HCT116 (cell line): Measurements from ENCODE around the gene PIAS4. TPM values are rescaled to one million over a fixed set of nuclear protein-coding genes. Genes with fewer than 3 reads are reported as not detected.

Source experiments
- ATAC-seq: fragments of 200-7000 bp; cut with Tn5 transposase; 2 replicates; pipeline ENCODE4 v1.9.1; 2020; ENCODE audit warnings: mild to moderate bottlenecking, moderate library complexity
- BruUV-seq: library from RNA; stranded (reverse); fragments of 400-500 nt; replicated peaks from 2 replicates; lab custom pipeline; 2021; lab: Mats Ljungman, UMichigan
- CTCF ChIA-PET: fragments of 300-600 bp; sonication (Branson Sonifier 250); formaldehyde crosslinking; loops from one replicate; lab custom pipeline; 2021; ENCODE audit warnings: antibody characterized with exemption; lab: Charles Lee
- POLR2A ChIA-PET: fragments of 300-600, 350-600 bp; sonication (Branson Sonifier 250); formaldehyde crosslinking; loops from one replicate; lab custom pipeline; 2021; ENCODE audit warnings: antibody characterized with exemption; lab: Charles Lee
- RAD21 ChIA-PET, 2 experiments: fragments of 300-600 bp; sonication (Branson Sonifier 250); formaldehyde crosslinking; loops; one replicate each; lab custom pipeline; 2023; ENCODE audit warnings: low total read pairs in 2 of 2; ENCODE audit not compliant: uncharacterized antibody in 2 of 2, unreplicated experiment in 2 of 2, low non-redundant PET in 1 of 2; lab: Charles Lee
- DNase-seq: peaks from one replicate; pipeline ENCODE4 v3.0.0-alpha.2; 2010; ENCODE audit warnings: low read depth, low spot score
- H2AFZ ChIP-seq: fragments of 200-600 bp; shearing (Covaris generic), sonication (generic); 2 replicates; pipeline ENCODE4 v1.6.1; 2017; ENCODE audit warnings: low read depth, mixed run types, mixed read lengths, antibody characterized with exemption, low read length; ENCODE audit not compliant: poor library complexity, severe bottlenecking
- H3K27ac ChIP-seq: 2 replicates; pipeline ENCODE4 v1.5.1; 2012; ENCODE audit warnings: low read depth, low read length
- H3K27me3 ChIP-seq: fragments of 200-600 bp; sonication (generic); 2 replicates; pipeline ENCODE4 v1.6.1; 2016; ENCODE audit warnings: mixed run types, low read length, mixed read lengths; ENCODE audit not compliant: insufficient read depth
- H3K36me3 ChIP-seq, 2 experiments: fragments of 200-500 bp in 1 of 2; fragments of 200-600 bp in 1 of 2; sonication (Bioruptor generic) in 1 of 2; sonication (generic) in 1 of 2; 2 replicates each; pipeline versions ENCODE4 v1.5.1 to v1.6.1; 2014 to 2016; ENCODE audit warnings: low read length in 2 of 2, inconsistent platforms in 1 of 2, mixed read lengths in 1 of 2, mixed run types in 1 of 2; ENCODE audit not compliant: insufficient read depth in 2 of 2, control insufficient read depth in 1 of 2
- H3K4me1 ChIP-seq, 2 experiments: fragments of 200-600 bp in 1 of 2; sonication (generic) in 1 of 2; 2 replicates each; pipeline versions ENCODE4 v1.5.1 to v1.6.1; 2012 to 2017; ENCODE audit warnings: low read length in 2 of 2, inconsistent platforms in 1 of 2, mild to moderate bottlenecking in 1 of 2, mixed read lengths in 1 of 2, mixed run types in 1 of 2, moderate library complexity in 1 of 2; ENCODE audit not compliant: insufficient read depth in 2 of 2, control insufficient read depth in 1 of 2
- H3K4me2 ChIP-seq: fragments of 200-600 bp; sonication (generic); 2 replicates; pipeline ENCODE4 v1.6.1; 2017; ENCODE audit warnings: mixed run types, low read length, mixed read lengths
- H3K4me3 ChIP-seq, 2 experiments: fragments of 200-600 bp in 1 of 2; sonication (generic) in 1 of 2; replicated peaks in 1 of 2; 2 replicates each; pipeline ENCODE4 v1.5.1; 2011 to 2016; ENCODE audit warnings: low read length in 2 of 2, control low read depth in 1 of 2, low read depth in 1 of 2, mild to moderate bottlenecking in 1 of 2, mixed read lengths in 1 of 2, mixed run types in 1 of 2
- H3K79me2 ChIP-seq: fragments of 200-600 bp; sonication (generic); 2 replicates; pipeline ENCODE4 v1.6.1; 2017; ENCODE audit warnings: mild to moderate bottlenecking, mixed run types, low read length, moderate library complexity, mixed read lengths; ENCODE audit not compliant: insufficient read depth
- H3K9ac ChIP-seq: fragments of 200-600 bp; sonication (generic); 2 replicates; pipeline ENCODE4 v1.6.1; 2016; ENCODE audit warnings: low read length, mixed read lengths
- H3K9me2 ChIP-seq: fragments of 200-600 bp; sonication (generic), shearing (Covaris generic); 2 replicates; pipeline ENCODE4 v1.6.1; 2017; ENCODE audit warnings: mixed run types, mild to moderate bottlenecking, moderate library complexity; ENCODE audit not compliant: insufficient read depth
- H3K9me3 ChIP-seq, 2 experiments: fragments of 200-500 bp in 1 of 2; fragments of 200-600 bp in 1 of 2; sonication (Bioruptor generic) in 1 of 2; sonication (generic) in 1 of 2; 2 replicates each; pipeline ENCODE4 v1.6.1; 2014 to 2017; ENCODE audit warnings: low read length in 2 of 2, mixed read lengths in 2 of 2, inconsistent platforms in 1 of 2, low read depth in 1 of 2, mild to moderate bottlenecking in 1 of 2, mixed run types in 1 of 2, moderate library complexity in 1 of 2; ENCODE audit not compliant: control insufficient read depth in 1 of 2, insufficient read depth in 1 of 2
- H4K20me1 ChIP-seq: fragments of 200-600 bp; sonication (generic), shearing (Covaris generic); 2 replicates; pipeline ENCODE4 v1.6.1; 2017; ENCODE audit warnings: mixed run types, mild to moderate bottlenecking, moderate library complexity; ENCODE audit not compliant: insufficient read depth
- ATF3 ChIP-seq: IDR thresholded peaks from 2 replicates; pipeline ENCODE4 v1.6.1; 2012
- CEBPB ChIP-seq: IDR thresholded peaks from 2 replicates; pipeline ENCODE4 v1.6.1; 2012; ENCODE audit warnings: low read depth
- CTCF ChIP-seq, 3 experiments: fragments of 200-600 bp in 1 of 3; sonication (generic) in 1 of 3; IDR thresholded peaks in 2 of 3; conservative IDR thresholded peaks in 1 of 3; 2 replicates each; pipeline ENCODE4 v1.5.1; 2012 to 2017; ENCODE audit warnings: low read depth in 2 of 3, low read length in 2 of 3, antibody characterized with exemption in 1 of 3, borderline replicate concordance in 1 of 3, control low read depth in 1 of 3, mild to moderate bottlenecking in 1 of 3, mixed read lengths in 1 of 3, mixed run types in 1 of 3, moderate library complexity in 1 of 3; ENCODE audit not compliant: insufficient read depth in 1 of 3
- EGR1 ChIP-seq: IDR thresholded peaks from 2 replicates; pipeline ENCODE4 v1.6.1; 2012; ENCODE audit warnings: low read depth
- ELF1 ChIP-seq: IDR thresholded peaks from 2 replicates; pipeline ENCODE4 v1.6.1; 2012; ENCODE audit warnings: low read depth, borderline replicate concordance
- EZH2 ChIP-seq: fragments of 200-600 bp; sonication (generic); IDR thresholded peaks from 2 replicates; pipeline ENCODE4 v1.6.1; 2017; ENCODE audit warnings: antibody characterized with exemption, mixed run types
- FOSL1 ChIP-seq: IDR thresholded peaks from 2 replicates; pipeline ENCODE4 v1.6.1; 2012; ENCODE audit warnings: low read depth
- MAX ChIP-seq: IDR thresholded peaks from 2 replicates; pipeline ENCODE4 v1.6.1; 2012
- POLR2A ChIP-seq: IDR thresholded peaks from 2 replicates; pipeline ENCODE4 v1.7.0; 2011; ENCODE audit warnings: borderline replicate concordance; ENCODE audit not compliant: insufficient read depth, insufficient read length; ENCODE audit errors: extremely low read depth
- POLR2AphosphoS5 ChIP-seq: IDR thresholded peaks from 2 replicates; pipeline ENCODE4 v1.6.1; 2011; ENCODE audit warnings: mild to moderate bottlenecking, low read depth, low read length, moderate library complexity
- RAD21 ChIP-seq: IDR thresholded peaks from 2 replicates; pipeline ENCODE4 v1.6.1; 2012; ENCODE audit warnings: low read depth, mild to moderate bottlenecking
- SIN3A ChIP-seq: IDR thresholded peaks from 2 replicates; pipeline ENCODE4 v1.6.1; 2012; ENCODE audit warnings: low read depth
- SP1 ChIP-seq: IDR thresholded peaks from 2 replicates; pipeline ENCODE4 v1.6.1; 2012; ENCODE audit warnings: low read depth
- SRF ChIP-seq: IDR thresholded peaks from 2 replicates; pipeline ENCODE4 v1.6.1; 2012; ENCODE audit warnings: low read depth
- YY1 ChIP-seq: IDR thresholded peaks from 2 replicates; pipeline ENCODE4 v1.6.1; 2011; ENCODE audit warnings: low read length, low read depth, moderate library complexity, mild to moderate bottlenecking; ENCODE audit not compliant: insufficient replicate concordance; ENCODE audit errors: extremely low read depth
- ZBTB33 ChIP-seq: IDR thresholded peaks from 2 replicates; pipeline ENCODE4 v1.6.1; 2011; ENCODE audit warnings: mild to moderate bottlenecking, low read length, moderate library complexity; ENCODE audit not compliant: insufficient replicate concordance; ENCODE audit errors: extremely low read depth
- ZFX ChIP-seq: fragments of 450-650 bp; IDR thresholded peaks from 2 replicates; pipeline ENCODE4 v1.6.1; 2017
- ZNF274 ChIP-seq: fragments of 200-500 bp; sonication (Bioruptor generic); IDR thresholded peaks from 2 replicates; pipeline ENCODE4 v1.6.1; 2014; ENCODE audit warnings: mild to moderate bottlenecking, low read depth, low read length, inconsistent platforms
- intact Hi-C: fragments of 100-400 bp; cut with micrococcal nuclease; formaldehyde crosslinking; loops from 2 replicates; pipeline ENCODE4 v1.10.0; 2022
- total RNA-seq: library from RNA; stranded (reverse); gene quantifications from one replicate; pipeline ENCODE4 v1.2.1, GENCODE V29; 2021; ENCODE audit not compliant: unreplicated experiment

The PIAS4 gene
- total RNA-seq, 1 experiment from 2014 or later: 28.4 TPM

GRCh38 chr19:4015705-4016402 lies 8.3 kb downstream of the PIAS4 start (continued):
- TF ChIP-seq ZBTB33 (no peak), POLR2A (no peak), CEBPB (no peak), ATF3 (no peak), RAD21 (no peak)

GRCh38 chr19:4016486-4016885 lies 8.9 kb downstream of the PIAS4 start:
- H4K20me1 ChIP-seq: no peaks in the 10 kb centered on the region
- no peak overlapping the region for H3K9ac ChIP-seq
- no peak for ATAC-seq
- H3K4me3 ChIP-seq: no peak overlapping the region
- BruUV-seq: no TSS peak
- H3K27me3 ChIP-seq: no peaks in the 10 kb centered on the region
- no peak for TF ChIP-seq CEBPB
- no peak for TF ChIP-seq SIN3A
- TF ChIP-seq POLR2AphosphoS5: no peak
- TF ChIP-seq EZH2: no peak
- TF ChIP-seq ATF3: no peak
- TF ChIP-seq SRF: no peak
- TF ChIP-seq ZFX: no peak
- no peak for TF ChIP-seq YY1
- no peak for TF ChIP-seq EGR1
- no peak for TF ChIP-seq ELF1
- TF ChIP-seq ZBTB33: no peak
- no peak for TF ChIP-seq RAD21
- no peak for TF ChIP-seq SP1
- TF ChIP-seq FOSL1: no peak
- no peak for TF ChIP-seq ZNF274
- TF ChIP-seq POLR2A: no peak
- TF ChIP-seq MAX: no peak
- TF ChIP-seq CTCF (IDR thresholded peaks at IDR 0.05 in 2 of 3, conservative IDR thresholded peaks at IDR 0.05 in 1 of 3; ENCODE audit: borderline replicate concordance in 1 of 3, insufficient read depth in 1 of 3, low read depth in 2 of 3, low read length in 2 of 3): no peak
- H2AFZ ChIP-seq: no peak overlapping the region
- H3K79me2 ChIP-seq: peaks cover 73% of the 10 kb centered on the region
- RAD21 ChIA-PET: no interaction called here
- POLR2A ChIA-PET: no interaction called here
- H3K9me2 ChIP-seq: no peaks in the 10 kb centered on the region
- intact Hi-C loops: no loop called here
- H3K4me2 ChIP-seq: no peak overlapping the region
- peaks cover 3 to 5% of the 10 kb centered on the region in 2 experiments; a peak in 3 of 4 replicates for H3K36me3 ChIP-seq
- H3K9me3 ChIP-seq: no peaks in the 10 kb centered on the region
- H3K27ac ChIP-seq: no peak overlapping the region
- CTCF ChIA-PET: no interaction called here
- H3K4me1 ChIP-seq: no peaks in the 10 kb centered on the region
- no peak for DNase-seq
